H1 (cell line): ENCODE measurements around the gene LAMA3. TPM values are rescaled to one million over a fixed set of nuclear protein-coding genes. Genes with fewer than 3 reads are reported as not detected.

Experiments
- SUZ12 ChIP-seq: fragments of 200-600 bp; sonication (generic); IDR thresholded peaks from 2 replicates; pipeline ENCODE4 v1.6.1; 2012; ENCODE audit warnings: mild to moderate bottlenecking, inconsistent platforms, low read length, moderate library complexity, mixed read lengths
- TAF7 ChIP-seq: optimal IDR thresholded peaks from 2 replicates; pipeline ENCODE3; 2011; ENCODE audit warnings: low read depth, mild to moderate bottlenecking, inconsistent platforms, low read length, moderate library complexity, borderline replicate concordance
- YY1 ChIP-seq: IDR thresholded peaks from 2 replicates; pipeline ENCODE4 v1.6.1; 2011; ENCODE audit warnings: low read depth, mild to moderate bottlenecking, low read length
- polyA plus RNA-seq, 7 experiments: library from polyadenylated mRNA; depleted of rRNA in 3 of 7; stranded (reverse) in 5 of 7; unstranded in 2 of 7; fragments of >200 nt in 5 of 7; fragments of 200-250 nt in 2 of 7; gene quantifications; 1 replicate in 5 of 7; 2 replicates in 1 of 7; 4 replicates in 1 of 7; pipeline versions ENCODE4 v1.2.1 to v1.2.3, GENCODE V29; 2011 to 2013; ENCODE audit warnings: missing spikeins in 2 of 7, mixed read lengths in 2 of 7
- total RNA-seq: library from RNA; stranded (reverse); fragmentation: NEBNext Ultra II Directional; extraction: Animal tissue kit (Norgen Biotek cat#: 25700); gene quantifications from 2 replicates; pipeline ENCODE4 v1.2.1, GENCODE V29; 2021
- TF ChIP-seq, protein P1 (sequence below): fragments of 300-600 bp; sonication (generic); IDR thresholded peaks from 2 replicates; pipeline ENCODE4 v1.7.1; 2012; ENCODE audit warnings: low read length, moderate library complexity, mild to moderate bottlenecking, inconsistent platforms; ENCODE audit not compliant: insufficient replicate concordance

LAMA3 gene
- total and polyA plus RNA-seq, 2 of the 8 experiments (the other 6 are each of a cell fraction or from before 2014, with no cell fraction given) = 0.76 to 5.0 TPM

GRCh38 chr18:23814991-23815614 is 125.8 kb downstream of the LAMA3 start (continued):
- TF ChIP-seq, protein P1, sequence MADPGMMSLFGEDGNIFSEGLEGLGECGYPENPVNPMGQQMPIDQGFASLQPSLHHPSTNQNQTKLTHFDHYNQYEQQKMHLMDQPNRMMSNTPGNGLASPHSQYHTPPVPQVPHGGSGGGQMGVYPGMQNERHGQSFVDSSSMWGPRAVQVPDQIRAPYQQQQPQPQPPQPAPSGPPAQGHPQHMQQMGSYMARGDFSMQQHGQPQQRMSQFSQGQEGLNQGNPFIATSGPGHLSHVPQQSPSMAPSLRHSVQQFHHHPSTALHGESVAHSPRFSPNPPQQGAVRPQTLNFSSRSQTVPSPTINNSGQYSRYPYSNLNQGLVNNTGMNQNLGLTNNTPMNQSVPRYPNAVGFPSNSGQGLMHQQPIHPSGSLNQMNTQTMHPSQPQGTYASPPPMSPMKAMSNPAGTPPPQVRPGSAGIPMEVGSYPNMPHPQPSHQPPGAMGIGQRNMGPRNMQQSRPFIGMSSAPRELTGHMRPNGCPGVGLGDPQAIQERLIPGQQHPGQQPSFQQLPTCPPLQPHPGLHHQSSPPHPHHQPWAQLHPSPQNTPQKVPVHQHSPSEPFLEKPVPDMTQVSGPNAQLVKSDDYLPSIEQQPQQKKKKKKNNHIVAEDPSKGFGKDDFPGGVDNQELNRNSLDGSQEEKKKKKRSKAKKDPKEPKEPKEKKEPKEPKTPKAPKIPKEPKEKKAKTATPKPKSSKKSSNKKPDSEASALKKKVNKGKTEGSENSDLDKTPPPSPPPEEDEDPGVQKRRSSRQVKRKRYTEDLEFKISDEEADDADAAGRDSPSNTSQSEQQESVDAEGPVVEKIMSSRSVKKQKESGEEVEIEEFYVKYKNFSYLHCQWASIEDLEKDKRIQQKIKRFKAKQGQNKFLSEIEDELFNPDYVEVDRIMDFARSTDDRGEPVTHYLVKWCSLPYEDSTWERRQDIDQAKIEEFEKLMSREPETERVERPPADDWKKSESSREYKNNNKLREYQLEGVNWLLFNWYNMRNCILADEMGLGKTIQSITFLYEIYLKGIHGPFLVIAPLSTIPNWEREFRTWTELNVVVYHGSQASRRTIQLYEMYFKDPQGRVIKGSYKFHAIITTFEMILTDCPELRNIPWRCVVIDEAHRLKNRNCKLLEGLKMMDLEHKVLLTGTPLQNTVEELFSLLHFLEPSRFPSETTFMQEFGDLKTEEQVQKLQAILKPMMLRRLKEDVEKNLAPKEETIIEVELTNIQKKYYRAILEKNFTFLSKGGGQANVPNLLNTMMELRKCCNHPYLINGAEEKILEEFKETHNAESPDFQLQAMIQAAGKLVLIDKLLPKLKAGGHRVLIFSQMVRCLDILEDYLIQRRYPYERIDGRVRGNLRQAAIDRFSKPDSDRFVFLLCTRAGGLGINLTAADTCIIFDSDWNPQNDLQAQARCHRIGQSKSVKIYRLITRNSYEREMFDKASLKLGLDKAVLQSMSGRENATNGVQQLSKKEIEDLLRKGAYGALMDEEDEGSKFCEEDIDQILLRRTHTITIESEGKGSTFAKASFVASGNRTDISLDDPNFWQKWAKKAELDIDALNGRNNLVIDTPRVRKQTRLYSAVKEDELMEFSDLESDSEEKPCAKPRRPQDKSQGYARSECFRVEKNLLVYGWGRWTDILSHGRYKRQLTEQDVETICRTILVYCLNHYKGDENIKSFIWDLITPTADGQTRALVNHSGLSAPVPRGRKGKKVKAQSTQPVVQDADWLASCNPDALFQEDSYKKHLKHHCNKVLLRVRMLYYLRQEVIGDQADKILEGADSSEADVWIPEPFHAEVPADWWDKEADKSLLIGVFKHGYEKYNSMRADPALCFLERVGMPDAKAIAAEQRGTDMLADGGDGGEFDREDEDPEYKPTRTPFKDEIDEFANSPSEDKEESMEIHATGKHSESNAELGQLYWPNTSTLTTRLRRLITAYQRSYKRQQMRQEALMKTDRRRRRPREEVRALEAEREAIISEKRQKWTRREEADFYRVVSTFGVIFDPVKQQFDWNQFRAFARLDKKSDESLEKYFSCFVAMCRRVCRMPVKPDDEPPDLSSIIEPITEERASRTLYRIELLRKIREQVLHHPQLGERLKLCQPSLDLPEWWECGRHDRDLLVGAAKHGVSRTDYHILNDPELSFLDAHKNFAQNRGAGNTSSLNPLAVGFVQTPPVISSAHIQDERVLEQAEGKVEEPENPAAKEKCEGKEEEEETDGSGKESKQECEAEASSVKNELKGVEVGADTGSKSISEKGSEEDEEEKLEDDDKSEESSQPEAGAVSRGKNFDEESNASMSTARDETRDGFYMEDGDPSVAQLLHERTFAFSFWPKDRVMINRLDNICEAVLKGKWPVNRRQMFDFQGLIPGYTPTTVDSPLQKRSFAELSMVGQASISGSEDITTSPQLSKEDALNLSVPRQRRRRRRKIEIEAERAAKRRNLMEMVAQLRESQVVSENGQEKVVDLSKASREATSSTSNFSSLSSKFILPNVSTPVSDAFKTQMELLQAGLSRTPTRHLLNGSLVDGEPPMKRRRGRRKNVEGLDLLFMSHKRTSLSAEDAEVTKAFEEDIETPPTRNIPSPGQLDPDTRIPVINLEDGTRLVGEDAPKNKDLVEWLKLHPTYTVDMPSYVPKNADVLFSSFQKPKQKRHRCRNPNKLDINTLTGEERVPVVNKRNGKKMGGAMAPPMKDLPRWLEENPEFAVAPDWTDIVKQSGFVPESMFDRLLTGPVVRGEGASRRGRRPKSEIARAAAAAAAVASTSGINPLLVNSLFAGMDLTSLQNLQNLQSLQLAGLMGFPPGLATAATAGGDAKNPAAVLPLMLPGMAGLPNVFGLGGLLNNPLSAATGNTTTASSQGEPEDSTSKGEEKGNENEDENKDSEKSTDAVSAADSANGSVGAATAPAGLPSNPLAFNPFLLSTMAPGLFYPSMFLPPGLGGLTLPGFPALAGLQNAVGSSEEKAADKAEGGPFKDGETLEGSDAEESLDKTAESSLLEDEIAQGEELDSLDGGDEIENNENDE = no peak
- TF ChIP-seq YY1 (no peak), TAF7 (no peak), SUZ12 (no peak)
